GM19043 (cell line): ENCODE results near the gene CLBA1.
A peak's percentile ranks its signal among the peaks of the same experiment; 100 is the strongest.
"Not testable (repeated sequence)": the region's sequence is repeated elsewhere in the genome, so short reads cannot be mapped to it uniquely, and the experiment has no call there.

Source experiments
- ATAC-seq: cut with Tn5 transposase; IDR thresholded peaks from one replicate; pipeline ENCODE4 v1.9.1; 2021; ENCODE audit warnings: low read depth; ENCODE audit not compliant: unreplicated experiment

The CLBA1 gene

GRCh38 chr14:105020815-105021655 is 35.4 kb downstream of the CLBA1 start, which contains the start of gene CDCA4:
TSS of gene CDCA4 (minus strand) at chr14:105021083. CDS start at chr14:105011929, 9,154 bp downstream.
- peak; percentile 55 for ATAC-seq

- no peak for ATAC-seq
Observed at GRCh38 chr14:105021656-105022275, 36.2 kb downstream of the CLBA1 start.

GRCh38 chr14:105022276-105022670 is 36.7 kb downstream of the CLBA1 start:
- ATAC-seq: no peak

GRCh38 chr14:105023144-105023543 is 37.6 kb downstream of the CLBA1 start:
- ATAC-seq: no peak

- ATAC-seq: no peak
Observed at GRCh38 chr14:105023791-105024480, 38.3 kb downstream of the CLBA1 start.

- ATAC-seq: no peak
Observed at GRCh38 chr14:105025429-105025828, 39.8 kb downstream of the CLBA1 start.

GRCh38 chr14:105026033-105026785 is 40.6 kb downstream of the CLBA1 start:
- no peak for ATAC-seq

- ATAC-seq: no peak
Observed at GRCh38 chr14:105026802-105027563, 41.4 kb downstream of the CLBA1 start.

- ATAC-seq: not testable (repeated sequence)
Observed at GRCh38 chr14:105027718-105028117, 42.1 kb downstream of the CLBA1 start.

GRCh38 chr14:105028251-105028927 is 42.8 kb downstream of the CLBA1 start:
- no peak for ATAC-seq

GRCh38 chr14:105029402-105029801 is 43.8 kb downstream of the CLBA1 start:
- no peak for ATAC-seq

- no peak for ATAC-seq
Observed at GRCh38 chr14:105030194-105030593, 44.6 kb downstream of the CLBA1 start.

- no peak for ATAC-seq
Observed at GRCh38 chr14:105030836-105031396, 45.3 kb downstream of the CLBA1 start.

- not testable (repeated sequence) for ATAC-seq
Observed at GRCh38 chr14:105032451-105032901, 46.9 kb downstream of the CLBA1 start.

- not testable (repeated sequence) for ATAC-seq
Observed at GRCh38 chr14:105033412-105033900, 47.9 kb downstream of the CLBA1 start.

GRCh38 chr14:105034315-105035039 is 48.9 kb downstream of the CLBA1 start:
- ATAC-seq: no peak

GRCh38 chr14:105035616-105036015 is 50.0 kb downstream of the CLBA1 start:
- not testable (repeated sequence) for ATAC-seq
